HEK293 (cell line): ENCODE results near the gene ZNF24.

Experiments used
- CTCF ChIA-PET: fragments of 350-600 bp; formaldehyde crosslinking; extraction: SDS; loops from one replicate; lab custom pipeline; 2021; ENCODE audit warnings: antibody characterized with exemption; lab: Yijun Ruan, JAX
- POLR2A ChIA-PET: fragments of 300-600 bp; formaldehyde crosslinking; extraction: SDS; loops from one replicate; lab custom pipeline; 2020; ENCODE audit warnings: antibody characterized with exemption, inconsistent platforms; lab: Yijun Ruan, JAX
- H3K27ac ChIP-seq: fragments of 200-500 bp; sonication (Bioruptor generic); 2 replicates; pipeline ENCODE4 v1.5.1; 2014; ENCODE audit warnings: low read depth, low read length, control low read depth, inconsistent platforms; ENCODE audit errors: extremely low read depth
- H3K36me3 ChIP-seq, 2 experiments: fragments of 200-500 bp in 1 of 2; sonication (Bioruptor generic) in 1 of 2; 1 replicate in 1 of 2; 2 replicates in 1 of 2; pipeline ENCODE4 v1.5.1; 2014 to 2017; ENCODE audit warnings: inconsistent platforms in 2 of 2, low read length in 2 of 2; ENCODE audit not compliant: control insufficient read depth in 2 of 2, insufficient read depth in 1 of 2
- H3K4me1 ChIP-seq: fragments of 200-500 bp; sonication (Bioruptor generic); 2 replicates; pipeline ENCODE4 v1.5.1; 2014; ENCODE audit warnings: mild to moderate bottlenecking, low read length, inconsistent platforms; ENCODE audit not compliant: control insufficient read depth, insufficient read depth
- H3K4me3 ChIP-seq: 2 replicates; pipeline ENCODE4 v1.5.1; 2011; ENCODE audit warnings: low read depth, mild to moderate bottlenecking, control low read depth, low read length, moderate library complexity
- H3K9me3 ChIP-seq: fragments of 200-500 bp; sonication (Bioruptor generic); 2 replicates; pipeline ENCODE4 v1.5.1; 2014; ENCODE audit warnings: low read depth, low read length, inconsistent platforms; ENCODE audit not compliant: control insufficient read depth, insufficient read depth
- KLF9 ChIP-seq: fragments of 450-650 bp; formaldehyde crosslinking; IDR thresholded peaks from 2 replicates; pipeline ENCODE4 v1.5.1; 2016; ENCODE audit warnings: missing biosample characterization, missing genetic modification characterization, low read depth
- MZF1 ChIP-seq: fragments of 450-650 bp; formaldehyde crosslinking; IDR thresholded peaks from 2 replicates; pipeline ENCODE4 v1.5.1; 2017; ENCODE audit warnings: missing biosample characterization, missing genetic modification characterization, borderline replicate concordance
- OVOL3 ChIP-seq: fragments of 450-650 bp; formaldehyde crosslinking; IDR thresholded peaks from 2 replicates; pipeline ENCODE4 v1.5.1; 2016; ENCODE audit warnings: missing biosample characterization, missing genetic modification characterization
- PRDM10 ChIP-seq: fragments of 450-650 bp; formaldehyde crosslinking; IDR thresholded peaks from 2 replicates; pipeline ENCODE4 v1.5.1; 2016; ENCODE audit warnings: missing biosample characterization, missing genetic modification characterization
- SP3 ChIP-seq: fragments of 450-650 bp; formaldehyde crosslinking; IDR thresholded peaks from 2 replicates; pipeline ENCODE4 v1.5.1; 2016; ENCODE audit warnings: missing biosample characterization, missing genetic modification characterization
- WT1 ChIP-seq: fragments of 450-650 bp; formaldehyde crosslinking; IDR thresholded peaks from 2 replicates; pipeline ENCODE4 v1.5.1; 2016; ENCODE audit warnings: missing biosample characterization, missing genetic modification characterization
- ZBTB26 ChIP-seq: fragments of 450-650 bp; formaldehyde crosslinking; optimal IDR thresholded peaks from 2 replicates; pipeline ENCODE3; 2016; ENCODE audit warnings: missing biosample characterization, mild to moderate bottlenecking, missing genetic modification characterization
- ZBTB6 ChIP-seq: fragments of 450-650 bp; formaldehyde crosslinking; IDR thresholded peaks from 2 replicates; pipeline ENCODE4 v1.5.1; 2017; ENCODE audit warnings: missing biosample characterization, missing genetic modification characterization
- ZFHX2 ChIP-seq: fragments of 450-650 bp; formaldehyde crosslinking; conservative IDR thresholded peaks from 2 replicates; pipeline ENCODE4 v1.5.1; 2016; ENCODE audit warnings: missing biosample characterization, missing genetic modification characterization
- ZNF112 ChIP-seq: fragments of 450-650 bp; formaldehyde crosslinking; IDR thresholded peaks from 2 replicates; pipeline ENCODE4 v1.5.0; 2017; ENCODE audit warnings: missing biosample characterization, missing genetic modification characterization
- ZNF16 ChIP-seq: fragments of 450-650 bp; formaldehyde crosslinking; IDR thresholded peaks from 2 replicates; pipeline ENCODE4 v1.5.1; 2016; ENCODE audit warnings: low read depth, missing biosample characterization, missing genetic modification characterization
- ZNF169 ChIP-seq: fragments of 450-650 bp; formaldehyde crosslinking; IDR thresholded peaks from 2 replicates; pipeline ENCODE4 v1.5.1; 2016; ENCODE audit warnings: missing biosample characterization, missing genetic modification characterization
- ZNF501 ChIP-seq: fragments of 450-650 bp; formaldehyde crosslinking; IDR thresholded peaks from 2 replicates; pipeline ENCODE4 v1.5.1; 2016; ENCODE audit warnings: missing biosample characterization, missing genetic modification characterization
- ZNF521 ChIP-seq: fragments of 450-650 bp; formaldehyde crosslinking; IDR thresholded peaks from 2 replicates; pipeline ENCODE4 v1.5.1; 2017; ENCODE audit warnings: missing biosample characterization, mild to moderate bottlenecking, missing genetic modification characterization
- ZNF549 ChIP-seq: fragments of 450-650 bp; IDR thresholded peaks from 2 replicates; pipeline ENCODE4 v1.5.1; 2018; ENCODE audit warnings: missing biosample characterization, missing genetic modification characterization, mild to moderate bottlenecking, inconsistent platforms, moderate library complexity
- ZNF624 ChIP-seq: fragments of 450-650 bp; formaldehyde crosslinking; IDR thresholded peaks from 2 replicates; pipeline ENCODE4 v1.5.1; 2017; ENCODE audit warnings: missing biosample characterization, missing genetic modification characterization
- ZNF645 ChIP-seq: fragments of 450-650 bp; formaldehyde crosslinking; IDR thresholded peaks from 2 replicates; pipeline ENCODE4; 2016; ENCODE audit warnings: missing biosample characterization, missing genetic modification characterization
- ZNF658 ChIP-seq: fragments of 450-650 bp; formaldehyde crosslinking; IDR thresholded peaks from 2 replicates; pipeline ENCODE4; 2016; ENCODE audit warnings: missing biosample characterization, missing genetic modification characterization
- ZNF692 ChIP-seq: fragments of 450-650 bp; formaldehyde crosslinking; IDR thresholded peaks from 2 replicates; pipeline ENCODE4 v1.5.1; 2016; ENCODE audit warnings: missing biosample characterization, missing genetic modification characterization
- ZSCAN4 ChIP-seq: fragments of 450-650 bp; formaldehyde crosslinking; IDR thresholded peaks from 2 replicates; pipeline ENCODE4 v1.5.1; 2017; ENCODE audit warnings: missing biosample characterization, missing genetic modification characterization
- TF ChIP-seq, protein P1 (sequence below): fragments of 450-650 bp; IDR thresholded peaks from 2 replicates; pipeline ENCODE4 v1.5.1; 2018; ENCODE audit warnings: missing biosample characterization, missing genetic modification characterization
- TF ChIP-seq, protein P2 (sequence below): fragments of 450-650 bp; formaldehyde crosslinking; IDR thresholded peaks from 2 replicates; pipeline ENCODE4 v1.5.1; 2017; ENCODE audit warnings: missing biosample characterization, mild to moderate bottlenecking, missing genetic modification characterization, moderate library complexity

Gene ZNF24

GRCh38 chr18:35343936-35344735, at the start of gene ZNF24 (continued):
- TF ChIP-seq PRDM10 (tag by site-specific recombination): peak; percentile 82
- TF ChIP-seq KLF9 (tag by site-specific recombination): peak; percentile 95
- TF ChIP-seq SP3 (tag by site-specific recombination): peak; percentile 82
- TF ChIP-seq ZSCAN4 (tag by site-specific recombination): no peak
- 0 out of 2 replicates have a peak, but pooled peaks have one; percentile 17 for TF ChIP-seq ZNF692 (tag by site-specific recombination)
- peak; percentile 91 for TF ChIP-seq ZNF501 (tag by site-specific recombination)
- TF ChIP-seq, protein P1, sequence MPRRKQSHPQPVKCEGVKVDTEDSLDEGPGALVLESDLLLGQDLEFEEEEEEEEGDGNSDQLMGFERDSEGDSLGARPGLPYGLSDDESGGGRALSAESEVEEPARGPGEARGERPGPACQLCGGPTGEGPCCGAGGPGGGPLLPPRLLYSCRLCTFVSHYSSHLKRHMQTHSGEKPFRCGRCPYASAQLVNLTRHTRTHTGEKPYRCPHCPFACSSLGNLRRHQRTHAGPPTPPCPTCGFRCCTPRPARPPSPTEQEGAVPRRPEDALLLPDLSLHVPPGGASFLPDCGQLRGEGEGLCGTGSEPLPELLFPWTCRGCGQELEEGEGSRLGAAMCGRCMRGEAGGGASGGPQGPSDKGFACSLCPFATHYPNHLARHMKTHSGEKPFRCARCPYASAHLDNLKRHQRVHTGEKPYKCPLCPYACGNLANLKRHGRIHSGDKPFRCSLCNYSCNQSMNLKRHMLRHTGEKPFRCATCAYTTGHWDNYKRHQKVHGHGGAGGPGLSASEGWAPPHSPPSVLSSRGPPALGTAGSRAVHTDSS (tag by site-specific recombination): peak; percentile 23; the same call in 1 of the 2 replicates
- TF ChIP-seq WT1 (tag by site-specific recombination): 0 out of 2 replicates have a peak, but pooled peaks have one; percentile 19
- peak; percentile 41 for TF ChIP-seq ZFHX2 (tag by site-specific recombination)
- TF ChIP-seq MZF1: no peak
- peak; percentile 49 for TF ChIP-seq ZBTB26 (tag by site-specific recombination)
- no peak for TF ChIP-seq ZNF549 (tag by site-specific recombination)

- CTCF ChIA-PET: interaction anchor here (0.6 kb wide), 1 partner anchor 393 kb away, joined by 3 read pairs; no protein-coding TSS in a partner anchor
- TF ChIP-seq ZNF169 (tag by site-specific recombination) (no peak), ZNF112 (tag by site-specific recombination) (no peak), ZNF521 (tag by site-specific recombination) (no peak), ZNF16 (no peak), ZNF549 (tag by site-specific recombination) (no peak), ZBTB6 (no peak), ZNF658 (no peak), ZNF645 (tag by site-specific recombination) (no peak), OVOL3 (tag by site-specific recombination) (no peak), ZNF624 (no peak)
- TF ChIP-seq, protein P2, sequence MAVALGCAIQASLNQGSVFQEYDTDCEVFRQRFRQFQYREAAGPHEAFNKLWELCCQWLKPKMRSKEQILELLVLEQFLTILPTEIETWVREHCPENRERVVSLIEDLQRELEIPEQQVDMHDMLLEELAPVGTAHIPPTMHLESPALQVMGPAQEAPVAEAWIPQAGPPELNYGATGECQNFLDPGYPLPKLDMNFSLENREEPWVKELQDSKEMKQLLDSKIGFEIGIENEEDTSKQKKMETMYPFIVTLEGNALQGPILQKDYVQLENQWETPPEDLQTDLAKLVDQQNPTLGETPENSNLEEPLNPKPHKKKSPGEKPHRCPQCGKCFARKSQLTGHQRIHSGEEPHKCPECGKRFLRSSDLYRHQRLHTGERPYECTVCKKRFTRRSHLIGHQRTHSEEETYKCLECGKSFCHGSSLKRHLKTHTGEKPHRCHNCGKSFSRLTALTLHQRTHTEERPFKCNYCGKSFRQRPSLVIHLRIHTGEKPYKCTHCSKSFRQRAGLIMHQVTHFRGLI: no peak
These were observed 49.5 kb upstream of the ZNF24 start for GRCh38 chr18:35393716-35394115.

More at GRCh38 chr18:35393716-35394115, 49.5 kb upstream of the ZNF24 start:
- H3K9me3 ChIP-seq: no peaks in the 10 kb centered on the region
- H3K36me3 ChIP-seq: no peaks in the 10 kb centered on the region
- POLR2A ChIA-PET: no interaction called here
- no peaks in the 10 kb centered on the region for H3K4me1 ChIP-seq
- H3K27ac ChIP-seq: no peak overlapping the region
- H3K4me3 ChIP-seq: no peak overlapping the region
